Daoy (cell line): Measurements from ENCODE around the gene PRKAA1. TPM values are rescaled to one million over a fixed set of nuclear protein-coding genes. Genes with fewer than 3 reads are reported as not detected.
"Not testable (repeated sequence)": the region's sequence is repeated elsewhere in the genome, so short reads cannot be mapped to it uniquely, and the experiment has no call there.

Experiments
- DNase-seq: peaks from one replicate; pipeline ENCODE4 v3.0.0-alpha.2; 2015; ENCODE audit warnings: low read depth
- total RNA-seq: library from RNA; depleted of rRNA; stranded (reverse); fragments of >200 nt; shearing (Covaris generic); gene quantifications from 2 replicates; pipeline ENCODE4 v1.2.3, GENCODE V29; 2014; rRNA removed

The PRKAA1 gene
- total RNA-seq, 1 experiment from 2014 or later: 52.6 TPM

DNA sequence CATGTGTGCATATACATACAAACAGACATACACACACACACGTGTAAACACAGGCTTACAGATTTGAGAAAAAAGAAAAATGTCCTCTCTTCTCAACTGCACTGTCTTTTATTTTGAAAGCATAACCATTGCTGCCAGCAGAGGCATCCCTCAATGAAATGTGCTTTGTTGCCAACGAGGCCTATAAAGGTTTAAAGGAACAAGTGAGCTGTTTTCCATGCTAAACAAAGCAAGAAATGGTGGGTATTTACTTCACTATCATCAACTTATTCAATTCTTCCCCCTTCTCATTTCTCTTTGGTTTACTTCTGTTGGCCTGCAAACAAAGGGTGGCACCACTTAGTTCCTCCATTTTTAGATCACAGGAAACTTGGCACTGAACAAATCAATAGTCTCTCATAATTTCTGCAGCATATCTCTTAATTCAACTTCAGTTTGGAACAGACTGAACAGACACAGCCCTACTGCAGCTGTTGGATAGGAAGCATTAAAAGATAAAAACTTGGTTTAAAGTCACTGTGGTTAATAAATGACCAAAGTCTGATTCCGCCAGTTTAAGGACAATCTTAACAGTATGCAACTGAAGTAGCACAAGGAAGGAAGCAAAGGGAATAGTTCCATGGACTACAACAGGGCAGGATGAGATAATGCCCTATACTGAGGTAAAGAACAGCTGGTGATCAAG is 64.2 kb downstream of the PRKAA1 start:
- DNase-seq: no peak

- DNase-seq: no peak
Measured at GRCh38 chr5:40733434-40733833, 64.7 kb downstream of the PRKAA1 start.

GRCh38 chr5:40722497-40722911 is 75.7 kb downstream of the PRKAA1 start:
- not testable (repeated sequence) for DNase-seq

- no peak for DNase-seq
Measured at GRCh38 chr5:40720069-40720468, 78.1 kb downstream of the PRKAA1 start.

GRCh38 chr5:40717281-40717680 is 80.9 kb downstream of the PRKAA1 start:
- DNase-seq: no peak

- DNase-seq: no peak
Measured at GRCh38 chr5:40716590-40716989, 81.6 kb downstream of the PRKAA1 start.

DNA sequence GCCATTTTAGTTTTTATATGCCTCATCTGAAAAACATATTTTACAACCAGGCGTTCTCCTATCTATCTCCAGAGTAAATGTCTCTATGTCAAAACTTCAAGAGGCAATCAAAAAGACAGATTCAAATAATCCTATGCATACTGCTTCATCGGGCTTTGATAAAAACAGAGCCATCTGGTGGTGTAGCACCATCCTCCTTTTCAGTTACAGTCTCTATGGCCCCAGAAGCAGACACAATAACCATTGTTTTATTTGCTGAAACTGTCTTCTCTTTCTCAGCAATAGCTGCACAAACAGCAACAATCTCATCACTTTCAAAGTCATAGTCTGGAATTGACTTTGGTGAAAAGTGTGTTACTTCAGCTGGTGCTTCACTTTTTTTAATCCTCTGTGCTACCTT is 82.2 kb downstream of the PRKAA1 start:
- DNase-seq: no peak

DNA sequence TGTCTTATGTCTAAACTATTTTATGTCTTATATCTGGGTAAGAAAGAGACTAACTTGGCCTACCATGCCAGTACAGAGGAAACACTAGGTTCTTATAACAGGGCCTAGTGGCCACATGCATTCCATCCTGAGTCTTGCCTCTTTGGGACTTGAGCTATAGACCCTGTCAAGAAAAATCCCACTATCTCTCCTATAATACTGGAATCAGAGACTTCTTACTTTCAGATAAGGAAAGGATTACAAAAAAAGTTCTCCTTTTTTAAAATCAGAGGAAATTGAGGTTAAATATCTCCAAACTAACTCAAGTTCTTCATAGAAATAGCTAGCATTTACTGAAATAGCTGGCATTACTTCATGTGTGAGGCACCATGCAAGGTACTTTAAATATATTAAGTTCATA is 84.2 kb downstream of the PRKAA1 start:
- no peak for DNase-seq

DNA sequence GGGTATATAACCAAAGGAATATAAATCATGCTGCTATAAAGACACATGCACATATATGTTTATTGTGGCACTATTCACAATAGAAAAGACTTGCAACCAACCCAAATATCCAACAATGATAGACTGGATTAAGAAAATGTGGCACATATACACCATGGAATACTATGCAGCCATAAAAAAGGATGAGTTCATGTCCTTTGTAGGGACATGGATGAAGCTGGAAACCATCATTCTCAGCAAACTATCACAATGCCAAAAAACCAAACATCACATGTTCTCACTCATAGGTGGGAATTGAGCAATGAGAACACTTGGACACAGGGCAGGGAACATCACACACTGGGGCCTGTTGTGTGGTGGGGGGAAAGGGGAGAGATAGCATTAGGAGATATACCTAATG is 87.6 kb downstream of the PRKAA1 start:
- DNase-seq: not testable (repeated sequence)

Other genes starting within 250 kb of the PRKAA1 start
- gene PTGER4, start 118.5 kb downstream of the PRKAA1 start, total RNA-seq: 4.5 and 6.9 TPM in 2 replicates
- 14.7 and 16.2 TPM in 2 replicates for gene TTC33, start 42.4 kb downstream of the PRKAA1 start, total RNA-seq
- 312 and 606 TPM in 2 replicates for gene RPL37, start 36.8 kb upstream of the PRKAA1 start, total RNA-seq
- gene CARD6, start 43.0 kb upstream of the PRKAA1 start, total RNA-seq: 2.1 and 2.7 TPM in 2 replicates
- gene C7, start 111.1 kb upstream of the PRKAA1 start, total RNA-seq: 0.33 and 1.0 TPM in 2 replicates